Smooth muscle cell (in vitro differentiated cells): ENCODE data around the gene PLB1. TPM values are rescaled to one million over a fixed set of nuclear protein-coding genes. Genes with fewer than 3 reads are reported as not detected.

Experiments used
- DNase-seq: peaks from one replicate; lab custom pipeline; 2025; ENCODE audit not compliant: unreplicated experiment; lab: John Stamatoyannopoulos, UW
- H2AFZ ChIP-seq: fragments of 200-600 bp; sonication (generic); 2 replicates; pipeline ENCODE4 v1.6.0; 2016; ENCODE audit warnings: antibody characterized with exemption, low read depth, mild to moderate bottlenecking
- H3F3A ChIP-seq: fragments of 200-600 bp; sonication (generic); 2 replicates; pipeline ENCODE4 v1.6.0; 2017; ENCODE audit warnings: antibody characterized with exemption, low read depth
- H3K27ac ChIP-seq: fragments of 200-600 bp; sonication (generic); 2 replicates; pipeline ENCODE4 v1.5.1; 2016; ENCODE audit warnings: low read depth, mild to moderate bottlenecking
- H3K27me3 ChIP-seq: fragments of 200-600 bp; sonication (generic); 2 replicates; pipeline ENCODE4 v1.6.1; 2016; ENCODE audit warnings: low read depth, mild to moderate bottlenecking
- H3K36me3 ChIP-seq: fragments of 200-600 bp; sonication (generic); 2 replicates; pipeline ENCODE4 v1.5.1; 2016; ENCODE audit warnings: low read depth
- H3K4me1 ChIP-seq: fragments of 200-600 bp; sonication (generic); 2 replicates; pipeline ENCODE4 v1.5.1; 2016; ENCODE audit warnings: low read depth
- H3K4me2 ChIP-seq: fragments of 200-600 bp; sonication (generic); 2 replicates; pipeline ENCODE4 v1.6.0; 2016; ENCODE audit warnings: mild to moderate bottlenecking
- H3K4me3 ChIP-seq: fragments of 200-600 bp; sonication (generic); 2 replicates; pipeline ENCODE4 v1.5.1; 2016; ENCODE audit warnings: mild to moderate bottlenecking
- H3K79me2 ChIP-seq: fragments of 200-600 bp; sonication (generic); 2 replicates; pipeline ENCODE4 v1.6.0; 2016; ENCODE audit warnings: low read depth, mild to moderate bottlenecking
- H3K9ac ChIP-seq: fragments of 200-600 bp; sonication (generic); 2 replicates; pipeline ENCODE4 v1.6.0; 2016; ENCODE audit warnings: low read depth
- H3K9me3 ChIP-seq: fragments of 200-600 bp; sonication (generic); replicated peaks from 2 replicates; pipeline ENCODE4 v1.5.1; 2016; ENCODE audit warnings: low read depth
- H4K20me1 ChIP-seq: fragments of 200-600 bp; sonication (generic); 2 replicates; pipeline ENCODE4 v1.6.0; 2016; ENCODE audit warnings: low read depth
- CTCF ChIP-seq: fragments of 200-600 bp; sonication (generic); IDR thresholded peaks from 2 replicates; pipeline ENCODE4 v1.5.1; 2017; ENCODE audit warnings: borderline replicate concordance, mild to moderate bottlenecking, antibody characterized with exemption; ENCODE audit not compliant: insufficient read depth, poor library complexity, severe bottlenecking
- WGBS: methylation state at CpG from one replicate; pipeline ENCODE4 v1.1.7; 2016; ENCODE audit warnings: low lambda C conversion rate; 5-methylcytosine and 5-hydroxymethylcytosine counted together
- polyA plus RNA-seq: library from polyadenylated mRNA; unstranded; fragments of >200 nt; fragmentation: Nextera tagmentation; extraction: Ambion mirVana; gene quantifications from 2 replicates; pipeline ENCODE4 v1.2.1, GENCODE V29; 2016
- total RNA-seq: library from RNA; depleted of rRNA; stranded (reverse); fragments of >200 nt; gene quantifications from 2 replicates; pipeline ENCODE4 v1.2.3, GENCODE V29; 2014

PLB1 gene
- total and polyA plus RNA-seq, 2 experiments from 2014 or later, result 0.75 to 8.7 TPM

DNA sequence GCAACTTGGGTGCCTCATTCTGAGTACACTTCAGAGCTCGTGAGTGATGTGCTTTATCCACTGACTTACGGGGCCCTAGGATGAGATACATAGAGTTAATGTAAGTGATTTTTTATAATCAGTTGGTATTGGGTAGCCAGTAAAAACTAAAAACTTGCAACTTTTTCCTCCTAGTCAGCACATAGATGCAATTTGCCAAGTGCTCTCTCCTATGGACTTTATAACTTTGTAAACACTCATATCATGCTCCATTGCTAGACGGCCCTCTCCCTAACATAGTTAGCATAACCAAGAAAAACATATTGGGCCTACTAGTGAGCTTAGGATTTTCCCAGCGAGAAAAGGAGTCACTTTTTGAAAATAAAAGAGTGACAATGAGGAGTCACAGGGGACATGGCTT, 60.4 kb downstream of the PLB1 start:
- Histone ChIP-seq H3K4me1 (no peaks in the 10 kb centered on the region), H3F3A (no peaks in the 10 kb centered on the region), H3K9ac (no peak overlapping the region), H3K4me3 (no peak overlapping the region), H3K9me3 (no peaks in the 10 kb centered on the region), H3K27me3 (no peaks in the 10 kb centered on the region), H3K36me3 (no peaks in the 10 kb centered on the region), H3K27ac (no peak overlapping the region), H4K20me1 (no peaks in the 10 kb centered on the region), H2AFZ (no peak overlapping the region), H3K4me2 (no peak overlapping the region), H3K79me2 (no peaks in the 10 kb centered on the region)
- DNase-seq, result no peak
- TF ChIP-seq CTCF, result no peak
- WGBS, result 85% methylated on average over 4 of the region's 4 CpGs

- no peak overlapping the region for H3K9ac ChIP-seq
- no peaks in the 10 kb centered on the region for H3K4me1 ChIP-seq
- no peak overlapping the region for H2AFZ ChIP-seq
- H3K36me3 ChIP-seq, result no peaks in the 10 kb centered on the region
- TF ChIP-seq CTCF, result no peak
- WGBS, result 47% methylated on average over 6 of the region's 6 CpGs
- no peaks in the 10 kb centered on the region for H3K79me2 ChIP-seq
- H3F3A ChIP-seq, result no peaks in the 10 kb centered on the region
- no peak overlapping the region for H3K4me3 ChIP-seq
- H3K4me2 ChIP-seq, result no peak overlapping the region
- H4K20me1 ChIP-seq, result no peaks in the 10 kb centered on the region
- no peaks in the 10 kb centered on the region for H3K27me3 ChIP-seq
- no peaks in the 10 kb centered on the region for H3K9me3 ChIP-seq
- no peak for DNase-seq
- H3K27ac ChIP-seq, result no peak overlapping the region
Observed at GRCh38 chr2:28557389-28558131, 61.7 kb downstream of the PLB1 start.

DNA sequence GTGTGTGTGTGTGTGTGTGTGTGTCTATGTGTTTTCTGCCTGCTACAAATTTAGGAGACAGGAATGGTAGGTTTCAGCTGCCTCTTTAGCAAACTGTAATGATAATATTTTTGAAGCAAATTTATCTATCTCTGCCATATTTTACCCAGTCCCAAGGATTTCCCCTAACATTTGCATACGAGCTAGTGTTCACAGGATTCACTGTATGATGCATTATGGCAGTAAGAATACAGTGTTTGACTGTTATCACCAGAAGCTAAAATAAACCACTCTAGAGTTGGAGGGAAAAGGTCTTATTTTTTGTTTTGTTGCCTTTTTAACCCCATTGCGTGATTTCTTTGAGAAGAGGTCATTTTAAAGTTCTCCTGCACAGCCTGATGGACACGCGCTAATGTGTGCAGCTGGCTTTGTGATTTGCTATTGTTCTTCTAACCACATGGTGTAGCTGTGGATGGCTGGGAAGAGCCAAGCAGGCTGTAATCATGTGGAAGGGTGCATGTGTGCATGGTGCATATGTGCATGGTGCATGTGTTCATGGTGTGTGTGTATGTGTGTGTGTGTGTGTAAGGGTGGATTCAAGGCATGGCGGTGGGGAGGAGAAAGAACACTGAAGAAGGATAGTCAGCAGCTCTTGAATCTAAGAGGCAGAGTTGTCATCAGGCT, 62.4 kb downstream of the PLB1 start:
- H3K36me3 ChIP-seq, result no peaks in the 10 kb centered on the region
- no peak overlapping the region for H3K4me2 ChIP-seq
- no peak overlapping the region for H3K9ac ChIP-seq
- no peaks in the 10 kb centered on the region for H3K79me2 ChIP-seq
- DNase-seq, result no peak
- H3K4me1 ChIP-seq, result no peaks in the 10 kb centered on the region
- H4K20me1 ChIP-seq, result no peaks in the 10 kb centered on the region
- no peaks in the 10 kb centered on the region for H3F3A ChIP-seq
- no peak overlapping the region for H3K27ac ChIP-seq
- WGBS, result 94% methylated on average over 5 of the region's 5 CpGs
- no peak overlapping the region for H2AFZ ChIP-seq
- H3K9me3 ChIP-seq, result no peaks in the 10 kb centered on the region
- H3K27me3 ChIP-seq, result no peaks in the 10 kb centered on the region
- no peak overlapping the region for H3K4me3 ChIP-seq
- no peak for TF ChIP-seq CTCF
